ENCODE data around the gene GAL.

The GAL gene

DNA sequence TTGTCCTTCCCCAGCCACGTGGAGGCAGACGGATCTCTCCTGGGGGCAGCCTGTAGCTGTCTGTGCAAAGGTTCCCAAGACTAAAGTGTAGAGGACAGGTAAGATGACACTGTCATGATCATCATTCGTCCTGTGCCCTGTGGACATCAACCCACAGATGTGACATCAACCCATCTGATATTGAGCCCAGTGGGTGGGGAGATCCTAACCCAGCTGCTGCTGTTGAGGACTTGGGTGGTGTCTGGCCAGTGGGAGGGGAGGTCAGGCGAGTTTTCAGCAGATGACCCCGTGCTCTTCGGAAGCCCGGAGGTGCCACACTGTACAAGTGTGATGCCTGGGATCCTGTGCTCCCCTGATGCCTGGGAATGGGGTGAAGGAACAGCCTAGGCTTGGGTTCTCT, 1.2 kb upstream of the GAL start:
- DNase-seq (ENCODE audit: low read depth): no peak

GRCh38 chr11:68683536-68684384, 584 bp upstream of the GAL start:
- DNase-seq (ENCODE audit: low read depth): no peak

- DNase-seq (ENCODE audit: low read depth): no peak
Measured at GRCh38 chr11:68685656-68686380, 1.5 kb downstream of the GAL start.

GRCh38 chr11:68686486-68686885, 2.1 kb downstream of the GAL start:
- no peak for DNase-seq (ENCODE audit: low read depth)

DNA sequence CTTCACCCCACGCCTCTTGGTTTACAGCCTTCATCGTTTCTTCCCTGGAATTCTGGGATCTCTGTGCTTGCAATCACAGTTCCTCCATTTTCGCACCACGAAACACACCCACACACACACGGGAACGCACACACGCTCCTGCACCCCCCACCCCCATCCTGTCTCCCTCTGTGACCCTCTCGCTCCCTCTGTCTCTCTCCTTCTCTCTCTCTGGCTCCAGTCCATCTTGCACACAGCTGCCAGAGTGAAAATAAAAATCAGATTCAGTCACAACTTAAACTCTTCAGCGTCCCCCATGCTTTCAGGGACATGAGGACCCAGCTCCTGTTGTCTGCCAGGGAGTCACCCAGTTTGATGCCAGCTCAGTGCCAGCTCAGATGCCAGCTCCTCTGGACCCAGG, 3.0 kb downstream of the GAL start:
- DNase-seq (ENCODE audit: low read depth): no peak

DNA sequence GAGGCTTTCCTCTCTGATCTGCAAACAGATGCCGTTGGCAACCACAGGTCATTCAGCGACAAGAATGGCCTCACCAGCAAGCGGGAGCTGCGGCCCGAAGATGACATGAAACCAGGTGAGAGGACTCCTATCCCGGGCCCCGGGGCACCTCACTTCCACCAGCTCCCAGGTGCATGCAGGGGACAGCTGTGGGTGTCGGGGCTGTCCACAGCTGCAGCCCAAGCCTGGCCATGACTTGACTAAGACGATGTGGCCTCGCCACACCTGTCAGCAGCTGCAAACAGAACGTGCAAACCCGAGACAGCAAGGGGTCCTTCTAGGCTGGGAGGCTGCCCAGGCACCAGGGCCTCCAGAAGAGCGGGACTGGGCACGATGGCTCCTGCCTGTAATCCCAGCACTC, 3.6 kb downstream of the GAL start:
- no peak for DNase-seq (ENCODE audit: low read depth)

- DNase-seq (ENCODE audit: low read depth): no peak
Measured at GRCh38 chr11:68688881-68689280, 4.5 kb downstream of the GAL start.

GRCh38 chr11:68689737-68690625, 5.6 kb downstream of the GAL start:
- DNase-seq (ENCODE audit: low read depth): no peak

- DNase-seq (ENCODE audit: low read depth): no peak
Measured at GRCh38 chr11:68690671-68691401, 6.5 kb downstream of the GAL start.

GRCh38 chr11:68691402-68691784, 7.0 kb downstream of the GAL start:
- no peak for DNase-seq (ENCODE audit: low read depth)

GRCh38 chr11:68692115-68692514, 7.8 kb downstream of the GAL start:
- no peak for DNase-seq (ENCODE audit: low read depth)

- DNase-seq (ENCODE audit: low read depth): no peak
Measured at GRCh38 chr11:68692871-68693483, 8.6 kb downstream of the GAL start.

- DNase-seq (ENCODE audit: low read depth): no peak
Measured at GRCh38 chr11:68693484-68693882, 9.1 kb downstream of the GAL start.

DNA sequence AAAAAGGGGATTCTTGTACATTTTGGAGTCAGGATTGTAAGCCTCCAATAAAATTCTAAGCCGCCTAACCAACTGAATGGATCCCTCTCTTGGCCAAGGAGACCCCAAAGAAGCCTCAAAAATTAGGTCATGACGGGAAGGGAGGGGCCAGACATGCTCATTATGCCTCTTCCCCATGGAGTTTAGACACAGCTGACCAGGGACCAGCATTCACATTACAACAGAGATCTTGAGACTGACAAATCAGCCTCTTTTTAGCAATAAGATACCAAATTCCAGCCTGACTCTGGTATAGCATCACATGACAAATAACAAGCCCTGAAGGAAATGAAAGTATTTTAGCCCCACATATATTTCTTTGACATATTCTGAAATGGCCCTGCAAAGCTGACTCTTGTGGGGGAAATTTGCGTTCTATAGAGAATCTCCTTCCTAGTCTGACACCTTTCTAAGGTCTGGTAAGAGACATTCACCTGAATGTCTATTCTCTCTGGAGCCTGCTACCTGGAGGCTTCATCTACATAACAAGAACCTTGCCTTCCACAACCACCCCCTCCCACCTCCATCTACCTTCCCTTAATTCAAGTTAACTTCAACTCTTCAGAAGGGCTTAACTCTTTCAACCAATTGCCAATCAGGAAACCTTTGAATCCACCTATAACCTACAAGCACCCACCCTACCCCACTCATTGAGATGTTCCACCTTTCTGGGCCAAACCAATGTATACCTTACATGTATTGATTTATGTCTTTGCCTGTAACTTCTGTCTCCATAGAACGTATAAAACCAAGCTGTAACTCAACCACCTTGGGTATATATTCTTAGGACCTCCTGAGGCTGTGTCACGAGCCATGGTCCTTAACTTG, 10.3 kb downstream of the GAL start:
- no peak for DNase-seq (ENCODE audit: low read depth)

DNA sequence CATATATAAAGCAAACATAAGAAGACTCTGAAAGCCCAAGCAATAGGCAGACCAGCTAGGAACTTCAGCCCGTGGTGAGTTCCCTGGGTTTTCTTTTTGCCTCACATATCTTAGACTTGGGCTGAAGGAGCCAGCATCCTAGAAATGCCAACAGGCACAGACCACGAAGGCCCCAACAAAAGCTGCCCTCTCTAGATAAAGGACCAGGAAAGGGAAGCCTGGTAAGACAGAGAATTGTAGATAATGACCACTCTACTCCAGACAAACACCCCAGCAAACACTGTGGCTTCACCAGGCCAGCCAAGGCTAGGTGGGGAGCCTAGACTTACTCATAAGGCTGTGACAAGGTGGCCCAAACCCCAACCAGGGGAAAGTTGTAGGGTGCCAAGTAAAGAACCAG, 11.2 kb downstream of the GAL start:
- no peak for DNase-seq (ENCODE audit: low read depth)

DNA sequence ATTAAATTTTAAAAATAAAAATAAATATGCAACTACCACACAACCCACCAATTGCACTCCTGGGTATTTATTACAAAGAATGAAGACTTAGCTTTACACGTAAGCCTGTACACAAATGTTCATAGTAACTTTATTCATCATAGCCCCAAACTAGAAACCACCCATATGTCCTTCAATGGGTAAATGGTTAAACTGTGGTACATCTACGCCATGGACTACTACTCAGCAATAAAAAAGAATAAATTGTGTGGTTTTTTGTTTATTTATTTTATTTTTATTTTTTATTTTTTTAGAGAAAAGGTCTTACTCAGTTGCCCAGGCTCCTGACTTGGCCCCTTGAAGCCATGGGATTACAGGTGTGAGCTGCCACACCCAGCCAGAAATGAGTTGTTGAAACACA, 14.6 kb downstream of the GAL start:
- DNase-seq (ENCODE audit: low read depth): no peak

- no peak for DNase-seq (ENCODE audit: low read depth)
Measured at GRCh38 chr11:68704887-68705286, 20.5 kb downstream of the GAL start.

- DNase-seq (ENCODE audit: low read depth): no peak
Measured at GRCh38 chr11:68707527-68707926, 23.2 kb downstream of the GAL start.

DNA sequence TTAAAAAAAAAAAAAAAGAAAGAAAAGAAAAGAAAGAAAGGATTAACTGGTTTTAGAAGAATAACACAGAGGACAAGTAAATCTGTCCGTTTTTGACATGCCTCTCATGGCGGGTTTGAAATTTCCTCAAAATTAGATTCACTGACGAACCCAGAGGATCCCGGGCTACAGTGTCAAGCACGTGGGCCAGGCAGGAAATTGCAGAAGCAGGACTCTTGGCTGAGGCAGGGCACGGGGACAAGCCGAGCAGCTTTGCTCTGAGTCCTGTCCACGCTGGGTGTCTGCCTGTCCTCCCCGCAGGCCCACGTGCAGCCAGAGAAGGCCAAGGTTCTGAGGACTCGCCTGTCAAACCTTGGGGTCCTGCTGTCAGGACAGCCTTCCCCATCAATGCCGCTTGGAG, 24.7 kb downstream of the GAL start:
- DNase-seq (ENCODE audit: low read depth): no peak

- DNase-seq (ENCODE audit: low read depth): no peak
Measured at GRCh38 chr11:68710409-68710808, 26.1 kb downstream of the GAL start.

Measured in stimulated activated CD8-positive, alpha-beta memory T cell treated with anti-CD3 and anti-CD28 coated beads, Interleukin-4, amount 100 ng/mL, for 24 hours (primary cell).